ENCODE results near the gene OR4D1.

DNA sequence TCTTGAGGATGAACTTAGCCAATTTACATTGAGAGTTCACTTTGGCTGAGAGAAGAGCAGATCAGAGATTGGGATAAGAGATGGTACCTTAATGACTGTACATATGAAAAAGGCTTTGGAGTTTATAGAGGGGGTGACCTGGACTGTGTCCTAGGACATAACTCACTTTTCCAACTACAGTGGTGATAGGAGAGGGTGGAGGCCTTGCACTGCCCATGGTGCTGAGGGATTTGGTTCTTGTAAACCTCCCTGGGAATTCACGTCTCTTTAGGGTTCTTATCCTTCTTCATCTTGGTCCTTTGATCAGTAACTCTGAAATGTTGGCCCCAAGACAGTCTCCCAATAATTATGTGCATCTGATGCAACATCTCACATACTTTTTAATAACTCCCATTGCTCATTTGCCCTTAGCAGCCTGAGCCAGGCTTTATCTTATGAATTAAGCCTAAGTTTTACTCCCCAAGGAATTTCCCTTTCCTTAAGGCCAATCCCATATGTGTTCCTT lies at the start of gene OR4D1:
- TF ChIP-seq, protein P1, sequence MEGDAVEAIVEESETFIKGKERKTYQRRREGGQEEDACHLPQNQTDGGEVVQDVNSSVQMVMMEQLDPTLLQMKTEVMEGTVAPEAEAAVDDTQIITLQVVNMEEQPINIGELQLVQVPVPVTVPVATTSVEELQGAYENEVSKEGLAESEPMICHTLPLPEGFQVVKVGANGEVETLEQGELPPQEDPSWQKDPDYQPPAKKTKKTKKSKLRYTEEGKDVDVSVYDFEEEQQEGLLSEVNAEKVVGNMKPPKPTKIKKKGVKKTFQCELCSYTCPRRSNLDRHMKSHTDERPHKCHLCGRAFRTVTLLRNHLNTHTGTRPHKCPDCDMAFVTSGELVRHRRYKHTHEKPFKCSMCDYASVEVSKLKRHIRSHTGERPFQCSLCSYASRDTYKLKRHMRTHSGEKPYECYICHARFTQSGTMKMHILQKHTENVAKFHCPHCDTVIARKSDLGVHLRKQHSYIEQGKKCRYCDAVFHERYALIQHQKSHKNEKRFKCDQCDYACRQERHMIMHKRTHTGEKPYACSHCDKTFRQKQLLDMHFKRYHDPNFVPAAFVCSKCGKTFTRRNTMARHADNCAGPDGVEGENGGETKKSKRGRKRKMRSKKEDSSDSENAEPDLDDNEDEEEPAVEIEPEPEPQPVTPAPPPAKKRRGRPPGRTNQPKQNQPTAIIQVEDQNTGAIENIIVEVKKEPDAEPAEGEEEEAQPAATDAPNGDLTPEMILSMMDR (IDR thresholded peaks at IDR 0.05): no peak
- TF ChIP-seq POLR2A (IDR thresholded peaks at IDR 0.05): no peak

Data from uterus (tissue), 2 donors.